HG03135 (cell line): ENCODE measurements around the gene SPRY1.

Experiments used
- ATAC-seq: cut with Tn5 transposase; IDR thresholded peaks from one replicate; pipeline ENCODE4 v1.9.1; 2021; ENCODE audit warnings: mild to moderate bottlenecking, moderate library complexity; ENCODE audit not compliant: unreplicated experiment

Gene SPRY1

DNA sequence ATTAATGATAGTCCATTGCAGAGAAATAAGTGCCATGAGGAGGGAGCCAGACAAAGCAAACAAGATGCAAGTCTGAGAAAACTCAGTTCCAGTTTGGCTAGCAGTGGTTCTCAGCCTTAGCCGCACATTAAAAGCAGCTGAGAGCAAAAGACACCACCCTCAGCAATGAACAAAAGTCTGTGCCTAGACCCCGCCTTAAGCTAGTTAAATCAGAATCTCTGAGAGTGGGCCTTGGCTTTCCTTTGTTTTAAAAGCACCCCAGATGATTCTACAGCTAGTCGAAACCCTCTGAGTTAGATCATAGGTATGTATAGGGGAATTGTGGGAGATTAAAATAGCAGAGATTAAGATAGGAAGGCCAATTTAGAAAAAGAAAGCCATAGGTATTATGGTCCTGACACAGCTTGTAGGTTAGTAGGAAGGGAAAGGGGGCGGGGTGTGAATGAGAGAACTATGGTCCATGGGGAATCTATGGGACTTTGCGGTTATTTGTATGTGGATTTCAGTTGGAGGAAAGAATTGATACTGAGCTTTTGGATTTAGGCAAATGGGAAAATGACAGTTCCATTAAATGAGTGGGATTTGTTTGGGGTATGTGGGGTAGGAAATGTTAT lies 12.0 kb downstream of the SPRY1 start:
- no peak for ATAC-seq

DNA sequence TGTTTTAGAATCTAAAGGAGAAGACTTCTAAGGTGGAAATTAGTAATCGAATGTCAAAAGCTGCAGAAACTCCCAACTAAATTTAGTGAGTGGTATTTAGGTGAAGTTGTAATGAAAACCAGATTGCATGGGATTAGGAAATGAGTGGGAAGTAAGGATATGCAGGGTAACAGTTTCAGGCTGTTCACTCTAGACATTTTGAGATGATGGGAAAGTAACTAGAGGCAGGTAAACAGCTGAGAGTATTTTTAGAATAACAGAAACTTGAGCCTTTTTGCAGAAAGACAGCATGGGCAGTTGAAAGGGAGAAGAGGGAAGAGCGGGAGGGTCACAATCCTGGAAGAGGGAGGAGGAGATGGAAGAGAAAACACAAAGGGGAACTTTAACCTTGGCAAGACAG lies 12.7 kb downstream of the SPRY1 start:
- ATAC-seq: no peak

DNA sequence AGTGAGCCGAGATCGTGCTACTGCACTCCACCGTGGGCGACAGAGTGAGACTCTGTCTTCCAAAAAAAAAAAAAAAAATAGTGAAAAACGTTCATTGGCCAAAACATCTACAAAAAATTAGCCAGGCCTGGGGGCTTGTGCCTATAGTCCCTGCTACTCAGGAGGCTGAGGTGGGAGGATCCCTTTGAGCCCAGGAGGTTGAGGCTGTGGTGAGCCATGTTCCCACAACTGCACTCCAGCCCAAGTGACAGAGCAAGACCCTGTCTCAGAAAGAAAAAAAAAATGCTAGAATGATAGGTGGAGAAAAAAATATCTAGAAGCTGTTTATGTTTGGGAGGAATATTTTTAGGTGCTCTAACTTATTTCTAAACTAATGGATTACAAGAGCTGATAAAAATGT lies 14.9 kb downstream of the SPRY1 start:
- no peak for ATAC-seq

DNA sequence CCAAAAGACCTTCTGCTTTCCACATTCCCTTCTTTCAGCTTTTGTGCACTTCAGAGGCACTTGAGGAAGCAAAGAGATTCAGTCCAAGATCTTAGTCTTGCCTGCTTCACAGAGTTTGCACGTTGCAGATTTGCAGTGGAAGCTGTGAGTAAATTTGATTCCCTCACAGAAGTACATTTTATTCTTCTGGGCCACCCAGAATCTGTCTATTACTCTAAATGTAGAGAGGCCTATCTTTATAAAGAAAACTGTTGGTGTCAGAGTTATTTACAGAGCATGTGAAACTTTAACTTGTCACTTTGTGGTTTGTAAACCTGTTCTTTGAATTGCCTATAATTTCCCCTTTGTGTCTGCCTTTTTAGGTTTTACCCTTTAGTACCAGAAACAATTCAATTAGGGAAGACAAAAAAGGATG lies 15.5 kb downstream of the SPRY1 start:
- peak; percentile 69 for ATAC-seq

DNA sequence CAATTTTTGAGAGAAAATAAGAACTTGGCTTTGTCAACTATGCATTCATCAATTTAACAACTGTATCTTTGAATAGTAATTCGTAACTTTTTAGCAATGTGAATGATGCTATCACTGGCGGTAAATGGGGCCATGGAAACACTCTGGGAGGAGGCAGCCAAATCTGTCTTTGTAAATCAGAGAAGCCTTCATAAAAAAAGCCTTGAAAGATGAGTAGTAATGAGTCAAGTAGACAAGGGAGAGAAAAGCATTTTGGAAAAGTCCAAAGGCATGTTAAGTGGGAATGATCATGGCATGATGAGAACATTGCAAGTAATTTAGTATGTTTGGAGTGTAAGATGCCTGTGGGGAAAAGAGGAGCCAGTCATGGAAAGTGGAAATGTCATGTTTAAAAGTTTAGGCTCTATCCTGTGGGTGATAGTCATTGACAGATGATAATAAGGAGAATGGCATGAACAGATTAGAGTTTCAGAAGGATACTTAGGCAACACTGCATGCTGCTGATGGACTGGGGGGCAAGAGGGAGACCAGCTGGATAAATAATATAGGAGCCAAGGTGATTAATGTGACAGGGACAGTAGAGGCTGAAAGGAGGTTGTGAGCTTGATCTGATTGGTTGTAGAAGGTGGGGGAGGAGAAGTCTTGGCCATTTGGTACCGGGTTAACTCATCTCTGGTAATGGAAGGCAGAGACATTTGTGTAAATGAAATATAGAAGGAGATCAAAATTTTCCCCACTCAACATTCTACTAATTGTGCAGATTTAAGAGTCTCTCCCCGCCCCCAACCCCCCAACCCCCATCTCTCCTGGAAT lies 16.3 kb downstream of the SPRY1 start:
- no peak for ATAC-seq

DNA sequence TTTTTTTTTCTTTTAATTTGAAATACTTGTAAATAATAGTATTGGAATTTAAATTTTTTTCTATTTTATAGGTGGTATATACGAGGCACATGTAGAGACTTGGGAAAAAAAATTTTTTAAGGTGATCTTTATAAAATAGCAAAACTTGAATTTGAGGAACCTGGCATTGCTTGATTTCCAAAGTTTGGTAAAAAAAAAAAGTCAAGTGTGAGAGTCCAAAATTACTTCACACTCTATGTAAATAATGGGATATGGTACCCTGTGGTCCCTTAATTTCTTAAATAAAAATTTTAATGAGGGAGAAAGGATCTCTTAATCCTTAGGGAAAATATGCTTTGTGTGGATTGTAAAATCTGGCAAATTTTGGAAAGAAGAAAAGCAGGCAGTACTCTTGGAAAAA lies 19.0 kb downstream of the SPRY1 start:
- no peak for ATAC-seq

DNA sequence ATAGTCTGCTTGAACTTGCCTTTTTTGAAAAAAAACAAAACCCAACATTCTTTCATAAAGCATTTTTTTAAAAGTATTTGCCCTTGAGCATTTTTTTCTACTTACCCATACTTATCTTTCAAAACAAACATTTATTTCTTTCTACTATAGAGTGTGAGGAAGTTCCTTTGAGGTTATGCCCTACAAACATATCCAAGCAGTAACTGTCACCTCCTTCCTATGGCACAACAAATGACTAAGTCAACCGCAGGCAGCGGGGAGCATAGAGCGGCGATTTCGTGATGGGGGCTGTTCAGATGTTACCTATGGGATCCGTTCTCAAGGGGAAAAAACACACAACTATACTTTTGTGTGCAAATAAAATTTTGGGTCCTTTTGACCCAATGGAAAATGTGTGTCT lies 19.4 kb downstream of the SPRY1 start:
- ATAC-seq: no peak

DNA sequence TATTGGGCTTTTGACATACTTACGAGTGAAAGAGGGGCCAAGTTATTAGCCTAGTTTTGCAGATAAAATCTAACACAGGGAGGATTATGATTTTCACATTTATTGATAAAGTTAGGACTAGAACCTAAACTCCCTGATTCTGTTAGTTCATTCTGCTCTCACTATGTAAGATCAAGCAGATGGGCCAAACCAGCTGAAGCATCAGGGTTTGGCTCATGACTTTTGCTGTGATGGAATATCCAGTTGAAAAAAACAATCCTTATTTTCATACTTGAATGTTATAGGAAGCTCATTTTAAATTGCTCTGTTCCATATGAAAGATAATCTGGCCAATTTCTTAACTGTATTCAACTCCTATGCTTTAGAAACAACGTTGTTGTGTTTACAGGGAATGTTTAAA lies 21.2 kb downstream of the SPRY1 start:
- no peak for ATAC-seq

DNA sequence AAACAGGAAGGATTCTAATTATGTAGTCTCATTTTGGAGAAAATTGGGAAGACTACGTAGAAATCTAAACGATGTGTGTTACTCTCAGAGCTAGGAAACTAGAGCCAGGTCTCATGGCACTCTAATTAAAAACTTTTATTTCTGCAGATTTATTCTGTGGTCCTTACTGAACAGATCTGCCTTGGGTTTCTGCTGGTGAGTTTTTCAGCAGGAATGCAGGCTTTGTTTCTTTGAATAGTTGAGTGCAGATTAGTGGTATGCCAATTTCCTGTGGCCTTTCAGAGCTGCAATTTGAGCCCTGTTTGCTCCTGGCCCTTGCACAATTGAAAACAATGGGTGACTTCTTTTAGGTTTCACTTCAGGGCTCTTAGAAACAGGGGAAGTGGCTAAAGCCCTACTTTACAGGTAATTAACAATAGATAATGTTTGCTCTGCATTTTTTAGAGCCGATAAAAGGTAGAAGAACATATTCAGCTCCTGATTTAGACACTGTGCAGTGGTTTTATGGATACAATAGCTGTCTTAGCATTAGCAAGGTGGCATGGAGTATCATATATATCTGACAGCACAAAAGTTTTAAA lies 21.8 kb downstream of the SPRY1 start:
- ATAC-seq: peak; percentile 64

DNA sequence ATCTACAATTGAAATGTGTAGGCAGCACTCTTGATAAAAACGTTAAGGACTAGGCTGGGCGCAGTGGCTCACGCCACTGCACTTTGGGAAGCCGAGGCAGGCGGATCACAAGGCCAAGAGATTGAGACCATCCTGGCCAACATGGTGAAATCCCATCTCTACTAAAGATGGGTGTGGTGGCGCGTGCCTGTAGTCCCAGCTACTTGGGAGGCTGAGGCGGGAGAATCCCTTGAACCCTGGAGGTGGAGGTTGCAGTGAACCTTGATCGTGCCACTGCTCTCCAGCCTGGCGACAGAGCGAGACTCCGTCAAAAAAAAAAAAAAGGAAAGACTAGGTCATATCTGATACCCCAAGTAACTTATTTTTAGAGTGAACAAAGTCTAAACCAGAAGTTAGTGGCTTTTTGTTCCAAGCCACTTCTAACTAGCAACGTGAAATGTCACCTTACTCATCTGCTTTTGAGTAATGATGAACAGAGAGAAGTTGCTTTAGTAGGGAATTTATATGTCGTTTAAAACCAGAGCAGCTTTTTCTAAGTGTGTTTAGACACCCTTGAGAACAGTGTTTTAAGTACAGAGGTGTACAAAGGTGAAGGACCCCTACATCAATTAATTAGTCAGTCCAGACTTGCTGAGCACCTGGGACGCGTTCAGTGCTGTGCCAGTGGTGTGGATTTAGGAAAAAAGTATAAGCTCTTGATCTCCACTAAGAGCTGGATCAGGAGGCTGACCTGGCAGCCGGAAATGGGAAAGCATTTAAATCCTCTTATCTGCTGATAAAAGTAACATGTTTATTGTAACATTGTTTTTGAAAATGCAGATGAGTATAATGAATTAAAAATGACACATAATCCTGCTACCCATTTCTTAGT lies 23.5 kb downstream of the SPRY1 start:
- no peak for ATAC-seq

DNA sequence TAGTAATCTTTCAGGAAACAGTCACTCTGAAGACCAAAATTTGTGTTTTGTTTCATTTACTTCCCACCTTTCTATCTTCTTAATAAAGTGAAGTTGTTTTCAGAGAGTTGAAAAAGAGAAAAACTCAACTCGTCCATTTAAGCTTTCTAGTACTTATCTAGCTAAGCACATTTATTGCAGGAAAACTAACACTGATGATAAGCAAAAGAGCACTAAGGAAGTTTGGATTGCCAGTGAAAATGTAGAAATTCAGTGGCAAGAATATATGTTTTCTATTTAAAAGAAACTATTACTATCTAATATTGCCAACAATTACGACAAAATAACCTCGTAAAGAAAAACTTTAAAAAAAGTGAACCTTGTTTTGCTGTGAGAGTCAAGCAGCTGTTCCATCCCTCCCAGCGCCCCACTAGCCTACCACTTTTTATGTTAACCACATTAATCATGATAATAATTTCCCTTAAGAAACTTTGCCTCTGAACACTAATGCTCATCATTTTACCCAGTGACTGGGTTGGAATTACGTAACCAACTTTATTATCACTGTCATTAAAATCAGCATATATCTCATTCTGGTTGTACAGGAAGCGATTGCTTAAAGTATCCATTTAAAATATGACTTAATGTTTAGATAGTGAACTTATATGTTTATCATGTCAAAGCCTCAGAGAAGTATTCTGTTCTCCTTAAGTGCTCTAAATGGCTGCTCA lies 24.8 kb downstream of the SPRY1 start:
- no peak for ATAC-seq

DNA sequence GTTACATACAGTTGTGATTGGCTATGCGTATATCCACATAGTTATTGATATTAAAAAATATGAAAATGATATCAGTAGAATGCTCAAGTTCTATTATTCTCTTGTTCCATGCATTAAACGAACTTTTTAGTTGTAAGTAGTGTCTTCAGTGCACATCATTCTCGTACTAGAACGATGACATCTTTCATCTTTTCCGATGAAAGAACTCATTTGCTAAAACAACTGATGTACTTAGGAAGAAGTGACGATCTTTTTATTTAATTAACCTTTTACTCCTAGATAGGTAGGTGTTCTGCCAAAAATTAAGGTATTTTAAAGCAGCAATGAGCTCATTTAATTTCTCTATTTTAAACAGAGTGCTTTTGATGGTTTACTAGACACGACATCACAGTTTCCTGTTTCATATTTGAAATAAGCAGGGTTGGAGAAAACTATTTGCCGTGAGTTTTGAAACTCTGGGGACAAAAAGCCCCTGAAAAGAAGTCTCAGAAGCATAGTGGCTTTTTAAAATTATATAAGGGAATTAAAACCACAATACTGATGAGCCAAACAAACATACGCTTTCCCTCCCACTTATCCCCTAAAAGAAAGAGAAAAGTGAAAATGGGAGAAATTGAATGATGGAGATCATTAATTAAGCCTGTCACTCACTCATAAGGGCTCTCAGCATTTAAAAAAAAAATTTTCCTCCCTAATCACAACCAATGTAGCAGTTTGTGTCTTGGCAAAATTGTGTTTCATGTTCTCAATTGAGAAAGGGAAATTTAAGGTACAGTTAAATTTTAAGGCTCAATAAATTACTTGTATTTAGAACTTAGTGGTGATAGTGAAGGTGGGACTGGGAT lies 25.6 kb downstream of the SPRY1 start:
- ATAC-seq: no peak

DNA sequence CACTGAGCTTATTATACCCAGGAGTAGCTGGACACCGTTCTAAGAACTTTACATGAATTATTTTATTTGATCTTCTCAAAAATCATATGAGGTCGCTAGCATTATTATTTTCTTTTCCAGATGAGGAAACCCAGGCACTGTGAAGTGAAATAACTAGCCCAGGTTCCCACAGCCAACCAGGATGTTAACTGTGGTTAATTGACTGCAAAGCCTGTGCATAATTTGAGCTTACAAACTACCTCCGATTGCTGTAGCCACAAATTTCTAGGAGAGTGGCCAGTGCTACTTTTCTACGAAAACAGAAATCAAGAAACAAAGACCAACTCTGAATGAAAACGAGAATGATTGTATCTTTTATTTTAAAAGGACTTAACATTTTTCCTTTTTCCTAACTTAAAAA lies 27.2 kb downstream of the SPRY1 start:
- ATAC-seq: no peak

DNA sequence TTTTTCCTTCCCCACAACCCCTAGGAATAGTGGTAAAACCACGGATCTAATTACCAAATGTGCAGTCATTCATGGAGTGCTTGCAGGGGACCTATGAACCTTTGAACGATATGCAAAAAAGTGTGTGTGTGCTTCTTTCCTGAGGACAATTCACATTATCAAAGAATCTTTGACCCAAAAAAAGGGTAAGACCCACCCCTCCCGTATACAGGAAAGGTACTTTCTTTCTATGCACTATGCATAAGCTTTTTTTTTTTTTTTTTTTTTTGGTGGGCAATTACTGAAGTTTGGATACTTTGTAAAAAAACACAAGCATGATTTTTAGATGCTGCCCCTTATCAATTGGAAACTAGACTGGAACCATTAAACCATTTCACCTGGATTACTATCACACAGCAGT lies 31.4 kb downstream of the SPRY1 start:
- ATAC-seq: no peak

DNA sequence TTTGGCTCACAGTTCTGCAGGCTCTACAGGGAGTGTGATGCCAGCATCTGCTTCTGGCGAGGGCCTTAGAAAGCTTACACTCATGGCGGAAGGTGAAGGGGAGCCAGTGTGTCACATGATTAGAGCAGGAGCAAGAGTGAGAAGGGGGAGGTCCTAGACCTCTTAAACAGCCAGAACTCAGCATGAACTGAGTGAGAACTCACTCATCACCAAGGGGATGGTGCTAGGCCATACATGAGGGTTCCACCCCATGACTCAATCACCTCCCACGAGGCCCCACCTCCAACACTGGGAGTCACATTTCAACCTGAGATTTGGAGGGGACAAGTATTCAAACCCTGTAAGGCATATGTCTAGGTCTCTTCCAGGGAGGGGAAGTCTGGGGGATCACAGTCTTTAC lies 33.4 kb downstream of the SPRY1 start:
- ATAC-seq: no peak

DNA sequence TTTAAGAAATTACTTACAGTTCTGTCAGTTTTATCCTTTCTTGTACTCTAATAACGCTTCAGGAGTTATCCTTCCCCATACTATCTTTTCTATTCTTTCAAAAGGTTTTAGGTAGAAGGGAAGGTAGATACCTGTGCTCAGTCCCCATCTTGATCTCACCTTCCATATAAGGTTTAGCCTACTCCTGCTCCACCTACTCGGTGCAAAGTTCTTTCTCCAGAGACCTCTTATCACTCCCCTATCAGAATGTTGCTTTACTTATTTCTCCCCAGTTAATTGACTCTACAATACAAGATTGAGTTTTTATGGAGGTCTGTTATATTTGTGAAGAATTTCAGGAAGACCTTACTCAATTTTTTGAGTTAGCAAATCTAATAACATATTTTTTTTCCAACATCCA lies 33.9 kb downstream of the SPRY1 start:
- ATAC-seq: no peak

DNA sequence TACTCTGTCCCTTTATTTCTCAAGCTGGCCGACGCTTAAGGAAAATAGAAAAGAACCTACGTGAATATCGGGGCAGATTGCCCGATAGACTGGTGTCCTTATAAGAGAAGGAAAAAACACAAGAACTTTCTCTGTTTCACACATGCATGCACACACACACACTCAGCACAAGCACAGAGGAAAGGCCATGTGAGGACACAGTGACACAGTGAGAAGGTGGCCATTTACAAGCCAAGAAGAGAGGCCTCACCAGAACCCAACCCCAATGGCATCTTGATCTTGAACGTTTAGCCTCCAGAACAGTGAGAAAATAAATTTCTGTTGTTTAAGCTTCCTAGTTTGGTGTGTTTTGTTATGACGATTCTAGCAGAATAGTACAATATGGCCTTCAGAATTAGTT lies 37.0 kb downstream of the SPRY1 start:
- ATAC-seq: no peak

DNA sequence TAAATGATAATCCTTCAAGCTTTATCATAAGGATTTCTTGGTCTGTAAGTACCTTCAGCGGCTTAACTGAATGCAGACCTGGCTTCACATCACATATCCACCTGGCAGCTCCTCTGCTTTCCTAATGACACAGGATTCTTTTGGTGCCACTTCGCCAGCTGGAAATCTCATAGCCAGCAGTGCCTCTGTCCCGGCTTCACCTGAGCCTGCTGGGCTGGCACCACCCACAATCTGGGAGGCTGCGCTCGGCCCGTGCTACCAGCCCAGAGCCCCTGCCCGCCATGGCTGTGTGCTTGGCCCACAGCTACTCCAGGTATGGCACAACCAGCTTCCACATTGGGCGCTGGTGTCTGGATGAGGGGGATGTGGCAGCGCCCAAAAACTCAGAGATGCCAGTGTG lies 37.4 kb downstream of the SPRY1 start:
- ATAC-seq: no peak

DNA sequence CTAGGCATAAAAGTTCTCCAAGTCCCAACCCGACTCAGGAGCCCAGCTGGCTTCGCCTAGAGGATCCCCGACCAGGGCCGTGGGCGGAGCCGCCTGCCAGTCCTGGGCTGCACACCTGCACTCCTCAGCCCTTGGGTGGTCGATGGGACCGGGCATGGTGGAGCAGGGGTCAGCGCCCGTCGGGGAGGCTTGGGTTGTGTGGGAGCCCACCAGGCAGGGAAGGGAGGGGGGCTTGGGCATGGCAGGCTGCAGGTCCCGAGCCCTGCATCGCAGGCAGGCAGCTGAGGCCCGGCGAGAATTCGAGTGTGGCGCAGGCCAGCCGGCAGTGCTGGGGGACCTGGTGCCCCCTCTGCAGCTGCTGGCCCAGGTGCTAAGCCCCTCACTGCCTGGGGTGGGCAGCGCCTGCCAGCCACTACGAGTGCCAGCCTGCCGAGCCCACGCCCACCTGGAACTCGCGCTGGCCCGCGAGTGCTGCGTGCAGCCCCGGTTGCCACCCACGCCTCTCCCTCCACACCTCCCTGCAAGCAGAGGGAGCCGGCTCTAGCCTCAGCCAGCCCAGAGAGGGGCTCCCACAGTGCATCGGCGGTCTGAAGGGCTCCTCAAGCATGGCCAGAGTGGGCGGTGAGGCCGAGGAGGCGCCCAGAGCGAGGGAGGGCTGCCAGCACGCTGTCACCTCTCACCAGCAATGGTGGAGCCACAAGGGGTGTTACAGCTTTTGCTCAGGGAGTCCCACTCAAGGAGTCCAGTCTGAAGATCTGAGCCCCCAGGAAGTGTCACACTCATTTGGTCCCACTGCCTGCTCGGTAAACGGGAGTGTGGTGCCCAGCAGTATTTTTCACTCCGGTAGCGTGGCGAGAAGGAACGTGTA lies 38.9 kb downstream of the SPRY1 start:
- ATAC-seq: no peak
